Panc1 (cell line): ENCODE results near the gene SMAD3.

Experiments used
- CTCF ChIP-seq: fragments of 450-650 bp; IDR thresholded peaks from 2 replicates; pipeline ENCODE4 v1.5.1; 2017; ENCODE audit warnings: mild to moderate bottlenecking
- POLR2AphosphoS5 ChIP-seq: IDR thresholded peaks from 2 replicates; pipeline ENCODE4 v1.6.1; 2012; ENCODE audit warnings: mild to moderate bottlenecking, low read depth, low read length, moderate library complexity
- REST ChIP-seq, 2 experiments: IDR thresholded peaks; 2 replicates each; pipeline ENCODE4 v1.6.1; 2011 to 2012; ENCODE audit warnings: low read depth in 2 of 2, control low read depth in 1 of 2, low read length in 1 of 2, mild to moderate bottlenecking in 1 of 2, moderate library complexity in 1 of 2; ENCODE audit not compliant: insufficient read depth in 1 of 2
- SIN3A ChIP-seq: IDR thresholded peaks from 2 replicates; pipeline ENCODE4 v1.6.1; 2012; ENCODE audit warnings: low read depth, mild to moderate bottlenecking, low read length, moderate library complexity, borderline replicate concordance; ENCODE audit not compliant: insufficient read depth
- TCF7L2 ChIP-seq: IDR thresholded peaks from 2 replicates; pipeline ENCODE4 v1.6.1; 2011; ENCODE audit warnings: mild to moderate bottlenecking, low read depth, low read length, inconsistent platforms

DNA sequence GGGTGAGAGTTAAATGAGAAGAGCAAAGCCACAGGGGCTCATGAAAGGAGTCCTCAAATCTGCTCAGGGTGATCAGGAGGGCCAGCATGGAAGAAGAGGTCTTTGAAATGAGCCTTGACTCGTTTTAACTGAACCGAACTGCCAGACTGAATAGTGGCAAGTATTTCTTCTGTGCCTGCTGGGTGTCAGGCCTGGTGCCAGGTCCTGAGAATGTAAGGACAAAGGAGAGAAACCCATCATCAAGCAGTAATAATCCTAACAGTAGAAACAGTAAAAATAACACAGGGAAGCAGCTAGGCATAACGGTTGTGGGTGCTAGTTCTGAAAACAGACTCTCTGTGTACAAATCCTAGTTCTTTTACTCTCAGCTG lies 40.4 kb upstream of the SMAD3 start:
- TF ChIP-seq TCF7L2 (no peak), SIN3A (no peak), CTCF (no peak), POLR2AphosphoS5 (no peak), REST (IDR thresholded peaks at IDR 0.05; ENCODE audit: insufficient read depth in 1 of 2, low read depth in 2 of 2, low read length in 1 of 2) (no peak)
